Sciatic nerve (tissue), 2 donors: ENCODE results near the gene KMT5B. TPM values are rescaled to one million over a fixed set of nuclear protein-coding genes. Genes with fewer than 3 reads are reported as not detected.

Experiments used
- ATAC-seq: fragments of 200-7000 bp; cut with Tn5 transposase; one replicate; pipeline ENCODE4 v1.9.1; 2020; ENCODE audit warnings: mild to moderate bottlenecking, moderate library complexity
- DNase-seq: peaks from one replicate; pipeline ENCODE4 v3.0.0-alpha.2; 2020; ENCODE audit warnings: low spot score
- intact Hi-C: fragments of 100-400 bp; cut with DNase I; formaldehyde crosslinking; loops from one replicate; pipeline ENCODE4 v1.14.2; 2022
- total RNA-seq: library from RNA; stranded (reverse); fragmentation: NEBNext Ultra II Directional; extraction: Animal tissue kit (Norgen Biotek cat#: 25700); gene quantifications from one replicate; pipeline ENCODE4 v1.2.1, GENCODE V29; 2021
- donor health status: DM: no; HTN: no; CAD: no.
- donor health status: DM: no; HTN: no; CAD: no.

The KMT5B gene
- total RNA-seq, 1 donor from 2014 or later: 59.0 TPM

- intact Hi-C loops: no loop called here
- DNase-seq (no peak), ATAC-seq (no peak)
Measured at GRCh38 chr11:68191661-68192579, 21.2 kb downstream of the KMT5B start.

DNA sequence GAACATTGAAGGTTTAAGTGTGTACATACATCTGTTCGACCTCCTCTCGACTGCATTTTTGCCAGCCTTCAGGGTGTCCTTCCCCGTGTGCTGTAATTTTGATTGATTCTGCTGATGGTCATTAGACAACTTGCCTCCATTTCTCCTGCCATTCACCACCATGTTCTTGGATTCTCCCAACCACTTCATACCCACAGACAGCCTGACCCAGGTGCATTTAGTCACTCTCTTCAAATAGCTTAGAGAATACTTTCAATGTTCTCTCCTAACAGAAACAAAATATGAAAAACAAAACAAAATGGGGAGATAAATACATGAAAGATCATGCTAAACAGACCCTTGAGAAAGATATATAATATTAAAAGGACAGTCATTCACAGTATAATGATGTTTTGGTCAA is 23.2 kb downstream of the KMT5B start:
- ATAC-seq (no peak), DNase-seq (no peak)
- intact Hi-C loops: no loop called here

DNA sequence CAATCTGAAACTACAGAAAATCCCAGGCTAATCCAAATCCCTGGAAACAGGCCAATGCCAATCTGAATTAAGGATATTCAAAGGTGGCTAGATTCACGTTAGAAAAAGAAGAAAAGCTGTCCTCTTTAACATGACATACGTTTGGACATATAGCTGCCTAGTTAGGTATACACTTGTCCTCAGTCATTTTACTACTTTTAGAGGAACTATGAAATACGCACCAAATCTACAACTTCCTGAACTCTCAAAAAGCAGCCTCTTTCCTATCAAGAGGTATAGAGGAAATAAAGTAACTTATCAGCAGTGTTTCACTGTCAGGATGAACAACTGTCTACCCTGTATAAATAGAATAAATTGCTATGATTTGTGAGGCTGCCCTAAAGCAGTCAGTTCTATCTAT is 24.0 kb downstream of the KMT5B start:
- ATAC-seq: no peak
- intact Hi-C loops: no loop called here
- DNase-seq: no peak

DNA sequence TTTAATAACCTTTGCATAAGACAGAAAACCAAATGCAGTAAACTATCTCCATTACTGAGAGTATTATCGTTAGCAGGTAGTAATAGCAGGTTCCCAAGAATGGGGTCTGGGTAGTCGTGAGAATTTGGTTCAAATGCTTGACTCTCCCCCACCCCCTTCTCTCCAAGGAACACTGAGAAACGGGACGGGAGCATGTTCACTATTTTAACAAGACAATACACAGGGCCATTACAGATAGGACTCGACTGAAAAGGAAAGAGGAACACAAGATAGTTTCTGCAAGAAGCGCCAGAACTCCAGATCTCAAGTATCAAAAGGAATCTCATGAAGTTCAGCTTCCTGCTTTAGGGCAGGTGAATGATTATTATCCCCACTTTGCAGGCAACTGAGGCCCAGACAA is 27.0 kb downstream of the KMT5B start:
- intact Hi-C loops: no loop called here

GRCh38 chr11:68181719-68182451 is 31.2 kb downstream of the KMT5B start:
- no peak for DNase-seq
- no peak for ATAC-seq
- intact Hi-C loops: no loop called here

More for the DNA sequence above, 27.0 kb downstream of the KMT5B start:
- DNase-seq (no peak), ATAC-seq (no peak)

DNA sequence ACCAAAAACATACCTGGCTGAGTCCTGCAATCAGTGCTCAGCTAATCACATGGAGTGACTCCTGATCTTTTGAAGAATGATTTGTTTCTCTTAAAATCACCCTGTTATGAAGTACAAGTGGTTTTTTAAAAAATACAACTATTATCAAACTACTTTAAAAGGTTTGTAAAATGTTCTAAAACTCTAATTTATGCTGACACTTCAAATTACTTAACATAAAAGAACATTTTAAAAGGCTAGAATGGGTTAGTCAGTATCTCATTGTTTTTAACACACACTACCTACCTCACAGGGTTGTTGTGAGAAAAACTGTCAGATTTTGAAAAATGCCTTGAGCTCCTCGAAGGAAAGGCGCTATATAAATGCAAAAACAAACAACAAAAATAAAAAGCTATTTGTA is 33.2 kb downstream of the KMT5B start:
- ATAC-seq (no peak), DNase-seq (no peak)
- intact Hi-C loops: no loop called here

DNA sequence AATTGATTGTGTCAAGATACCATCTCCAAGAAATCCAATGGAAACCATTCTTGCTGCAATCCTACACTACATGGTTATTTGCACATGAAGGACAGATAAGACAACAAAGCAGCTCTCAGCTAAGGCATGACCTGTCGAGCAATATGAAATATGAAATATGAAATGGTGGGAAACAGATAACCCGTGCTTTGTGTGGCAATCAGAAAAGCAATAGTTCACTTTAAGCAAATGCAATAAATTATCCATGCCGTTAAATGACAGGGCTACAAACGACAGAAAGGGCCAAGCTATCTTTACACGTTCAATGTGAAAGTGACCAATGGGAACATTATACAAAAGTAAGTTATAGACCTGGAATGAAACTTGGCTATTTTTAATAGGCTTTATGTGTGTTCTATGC is 35.2 kb downstream of the KMT5B start:
- DNase-seq (no peak), ATAC-seq (no peak)
- intact Hi-C loops: no loop called here

- intact Hi-C loops: no loop called here
- ATAC-seq (no peak), DNase-seq (no peak)
Measured at GRCh38 chr11:68173926-68174325, 39.2 kb downstream of the KMT5B start.

DNA sequence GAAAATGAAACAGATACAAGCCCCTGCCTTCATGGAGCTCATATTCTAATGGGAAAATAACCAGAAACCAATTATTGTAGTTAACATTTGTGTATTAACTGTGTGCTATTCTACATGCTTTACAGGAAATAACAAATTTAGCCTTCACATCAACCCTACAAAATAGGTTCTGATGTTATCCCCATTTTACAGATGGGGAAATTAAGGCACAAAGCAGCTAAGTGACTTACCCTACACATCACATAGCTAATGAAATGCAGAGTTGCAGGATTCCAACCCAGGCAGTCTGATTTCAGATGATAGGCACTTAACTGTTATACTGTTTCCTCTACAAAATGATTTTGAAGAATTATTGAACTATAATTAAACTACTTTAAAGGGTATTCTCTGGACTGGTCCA is 43.7 kb downstream of the KMT5B start:
- ATAC-seq: no peak
- no peak for DNase-seq
- intact Hi-C loops: no loop called here

GRCh38 chr11:68168694-68169093 is 44.4 kb downstream of the KMT5B start:
- intact Hi-C loops: no loop called here
- ATAC-seq: no peak
- no peak for DNase-seq

GRCh38 chr11:68167474-68167873 is 45.6 kb downstream of the KMT5B start:
- no peak for ATAC-seq
- no peak for DNase-seq
- intact Hi-C loops: no loop called here

DNA sequence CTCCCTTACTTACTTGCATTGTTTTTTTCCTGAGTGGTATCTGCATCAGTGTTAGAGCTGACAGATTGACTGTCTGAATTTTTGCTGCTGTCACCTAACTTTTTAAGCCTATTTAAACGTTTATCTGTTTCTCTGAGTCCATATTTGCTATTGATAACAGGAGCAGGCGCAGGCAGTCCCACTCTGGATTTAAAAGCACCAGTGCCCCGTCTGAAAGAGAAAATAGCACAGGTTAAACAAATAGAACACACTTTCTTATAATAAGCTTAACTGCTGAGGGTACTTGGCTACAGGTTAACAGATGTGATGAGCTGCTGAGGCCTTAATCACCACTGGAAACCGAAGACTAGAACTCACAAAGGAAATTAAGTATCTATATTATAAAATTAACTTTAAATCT is 46.1 kb downstream of the KMT5B start:
- ATAC-seq: no peak
- no peak for DNase-seq
- intact Hi-C loops: no loop called here

DNA sequence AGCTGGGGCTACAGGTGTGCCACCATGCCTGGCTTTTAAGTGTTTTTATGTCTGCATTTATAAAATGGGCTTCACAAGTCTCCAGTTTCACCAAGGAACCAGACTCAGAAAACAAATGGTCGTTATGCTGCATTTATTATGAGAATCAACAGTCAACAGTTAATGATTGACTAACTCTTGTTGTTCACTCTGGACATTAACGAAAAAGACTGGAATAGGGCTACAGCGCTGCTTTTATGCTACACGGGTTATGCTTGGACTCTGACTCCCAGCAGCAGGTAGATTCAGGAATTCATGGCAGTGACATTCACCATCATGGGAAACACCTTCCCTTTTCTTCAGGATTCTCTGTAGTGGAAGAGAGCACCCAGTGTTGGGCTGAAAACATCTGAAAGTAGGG is 47.5 kb downstream of the KMT5B start:
- intact Hi-C loops: no loop called here
- DNase-seq (no peak), ATAC-seq (no peak)

DNA sequence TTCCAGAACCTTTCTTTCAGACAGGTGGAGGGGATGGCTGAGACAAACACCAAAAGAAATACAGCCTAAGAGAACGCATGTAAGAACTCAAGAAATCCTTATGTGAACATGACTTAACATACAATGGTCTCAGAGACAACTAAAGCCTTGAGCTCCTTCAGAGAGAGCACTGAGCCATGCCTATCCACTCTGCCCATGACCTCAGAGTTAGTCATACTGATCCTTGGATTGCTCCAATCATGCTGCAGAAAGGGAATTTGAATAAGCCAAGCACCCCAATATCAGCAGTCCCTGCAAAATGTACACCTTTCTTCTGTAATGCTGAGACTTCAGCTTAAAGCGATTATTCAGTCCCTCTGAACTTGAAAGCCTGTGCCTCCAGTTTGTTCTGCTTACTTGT is 48.7 kb downstream of the KMT5B start:
- DNase-seq (no peak), ATAC-seq (no peak)
- intact Hi-C loops: no loop called here

GRCh38 chr11:68163691-68164090 is 49.4 kb downstream of the KMT5B start:
- intact Hi-C loops: no loop called here
- DNase-seq: no peak
- no peak for ATAC-seq

DNA sequence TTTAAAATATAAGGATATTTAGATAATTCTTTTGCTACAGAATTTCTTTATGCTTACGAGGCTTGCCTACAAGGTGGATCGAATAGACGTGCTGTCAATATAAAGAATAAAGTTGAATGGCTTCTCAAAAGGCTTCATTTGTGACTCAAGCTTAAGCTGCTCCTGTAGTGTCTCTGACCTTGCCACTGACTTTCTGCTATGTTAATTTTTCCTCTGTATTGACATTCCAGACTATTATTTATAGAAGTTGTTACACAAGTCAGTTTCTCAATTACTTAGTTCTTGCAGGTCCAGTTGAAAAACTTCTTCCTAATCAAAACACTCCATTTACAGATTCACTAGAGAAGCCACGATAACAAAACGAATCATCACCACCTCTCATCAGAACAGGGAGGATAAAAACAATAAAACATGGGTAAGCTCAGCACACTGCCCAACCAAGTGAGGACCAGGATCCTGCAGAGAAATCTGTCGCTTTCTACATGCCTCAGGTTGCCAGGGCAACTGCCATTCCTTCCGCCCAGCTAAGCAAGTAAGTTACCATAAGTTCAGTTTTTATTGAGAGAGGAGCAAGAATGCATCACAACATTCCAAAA is 52.9 kb downstream of the KMT5B start:
- ATAC-seq (no peak), DNase-seq (no peak)
- intact Hi-C loops: no loop called here

- intact Hi-C loops: no loop called here
- no peak for ATAC-seq
Measured at GRCh38 chr11:68159665-68160064, 53.4 kb downstream of the KMT5B start.

DNA sequence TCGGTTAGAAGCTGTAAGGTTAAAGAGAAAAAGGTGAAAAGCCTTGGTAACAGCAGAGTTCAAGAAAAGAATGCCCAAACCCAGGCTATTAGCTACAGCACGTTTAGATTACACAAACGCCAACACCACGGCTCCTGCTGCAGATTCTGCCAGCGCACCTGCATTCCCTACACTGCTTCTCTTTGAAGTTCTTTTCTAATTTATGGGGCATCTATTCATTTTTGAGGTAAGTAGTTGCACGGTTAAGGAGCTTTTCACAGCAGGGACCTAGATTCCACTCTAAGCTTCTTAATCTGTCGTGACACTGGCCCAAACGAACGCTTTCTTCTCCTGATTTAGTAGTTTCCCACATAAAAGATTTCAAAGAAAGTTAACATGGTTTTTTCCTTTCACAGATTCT is 53.9 kb downstream of the KMT5B start:
- DNase-seq (no peak), ATAC-seq (no peak)
- intact Hi-C loops: no loop called here

More at GRCh38 chr11:68159665-68160064, 53.4 kb downstream of the KMT5B start:
- DNase-seq: no peak

DNA sequence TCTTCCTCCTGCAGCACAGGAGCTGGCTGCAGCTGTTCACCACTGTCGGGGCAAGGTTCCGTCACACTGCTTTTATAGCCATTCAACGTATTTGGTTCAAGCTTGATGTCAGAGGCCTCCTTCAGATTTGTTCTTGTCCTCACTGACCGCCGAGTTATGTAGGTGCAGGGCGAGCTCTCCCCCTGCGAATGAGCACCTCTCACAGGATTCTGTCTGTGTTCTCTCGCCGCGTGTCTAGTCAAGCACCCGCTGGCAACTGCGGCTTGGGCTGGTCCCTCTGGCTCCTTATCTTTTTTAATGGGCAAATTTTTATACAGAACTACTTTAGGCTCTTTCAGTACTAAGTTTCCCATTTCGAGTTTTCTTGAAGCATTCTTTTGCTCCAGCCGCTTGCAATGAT is 54.5 kb downstream of the KMT5B start:
- ATAC-seq (no peak), DNase-seq (no peak)
- intact Hi-C loops: no loop called here

DNA sequence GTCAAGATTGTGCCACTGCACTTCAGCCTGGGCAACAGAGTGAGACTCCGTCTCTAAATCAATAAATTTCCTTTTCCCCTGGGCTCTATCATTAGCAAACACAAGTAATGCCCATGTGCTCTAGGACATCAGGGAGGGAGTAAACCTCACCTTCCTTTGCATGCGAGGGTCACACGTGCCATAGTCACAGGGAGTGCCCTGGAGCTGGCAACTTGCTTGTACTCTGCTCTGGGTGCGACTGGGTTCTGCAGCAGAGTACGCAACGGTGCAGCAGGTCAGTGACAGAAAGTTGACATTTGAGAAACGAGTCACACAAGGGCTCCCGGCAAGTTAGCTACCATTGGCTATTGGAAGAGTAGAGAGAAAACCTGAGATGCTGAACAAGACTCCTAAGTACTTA is 59.4 kb downstream of the KMT5B start:
- no peak for ATAC-seq

More for the DNA sequence above, 59.4 kb downstream of the KMT5B start:
- no peak for DNase-seq
- intact Hi-C loops: no loop called here
